ENCODE measurements around the gene RMDN2.

DNA sequence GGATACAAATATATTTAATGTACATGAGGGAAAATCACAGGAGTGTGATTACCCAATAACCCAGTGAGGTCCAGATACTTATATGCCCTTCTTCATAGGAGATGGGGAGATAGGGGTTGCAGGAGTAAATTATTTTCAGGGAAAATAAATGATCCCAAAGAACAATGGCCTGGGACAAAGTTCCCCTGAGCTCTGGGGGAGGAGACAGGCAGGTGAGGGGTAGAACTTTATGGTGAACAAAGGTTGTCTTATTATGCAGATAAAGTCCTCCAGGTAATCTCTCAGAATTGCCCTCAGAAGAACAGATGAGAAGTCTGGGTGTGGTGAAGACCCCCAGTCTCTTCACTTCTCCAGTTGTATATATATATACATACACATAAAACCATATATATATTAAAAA, 22.1 kb upstream of the RMDN2 start:
- TF ChIP-seq, protein P1, sequence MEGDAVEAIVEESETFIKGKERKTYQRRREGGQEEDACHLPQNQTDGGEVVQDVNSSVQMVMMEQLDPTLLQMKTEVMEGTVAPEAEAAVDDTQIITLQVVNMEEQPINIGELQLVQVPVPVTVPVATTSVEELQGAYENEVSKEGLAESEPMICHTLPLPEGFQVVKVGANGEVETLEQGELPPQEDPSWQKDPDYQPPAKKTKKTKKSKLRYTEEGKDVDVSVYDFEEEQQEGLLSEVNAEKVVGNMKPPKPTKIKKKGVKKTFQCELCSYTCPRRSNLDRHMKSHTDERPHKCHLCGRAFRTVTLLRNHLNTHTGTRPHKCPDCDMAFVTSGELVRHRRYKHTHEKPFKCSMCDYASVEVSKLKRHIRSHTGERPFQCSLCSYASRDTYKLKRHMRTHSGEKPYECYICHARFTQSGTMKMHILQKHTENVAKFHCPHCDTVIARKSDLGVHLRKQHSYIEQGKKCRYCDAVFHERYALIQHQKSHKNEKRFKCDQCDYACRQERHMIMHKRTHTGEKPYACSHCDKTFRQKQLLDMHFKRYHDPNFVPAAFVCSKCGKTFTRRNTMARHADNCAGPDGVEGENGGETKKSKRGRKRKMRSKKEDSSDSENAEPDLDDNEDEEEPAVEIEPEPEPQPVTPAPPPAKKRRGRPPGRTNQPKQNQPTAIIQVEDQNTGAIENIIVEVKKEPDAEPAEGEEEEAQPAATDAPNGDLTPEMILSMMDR (conservative IDR thresholded peaks at IDR 0.05): no peak
- TF ChIP-seq EZH2 (IDR thresholded peaks at IDR 0.05; ENCODE audit: low read depth): no peak
